OCI-LY1 (cell line): ENCODE measurements around the gene AFF2.

ENCODE experiments used
- H2AFZ ChIP-seq: fragments of 200-600 bp; sonication (generic), shearing (Covaris generic); 2 replicates; pipeline ENCODE4 v1.6.0; 2014; ENCODE audit warnings: antibody characterized with exemption, mild to moderate bottlenecking, low read length
- H3F3A ChIP-seq: fragments of 200-600 bp; sonication (generic), shearing (Covaris generic); 2 replicates; pipeline ENCODE4 v1.6.0; 2014; ENCODE audit warnings: mild to moderate bottlenecking, antibody characterized with exemption, low read length, moderate library complexity; ENCODE audit not compliant: insufficient read depth
- H3K27ac ChIP-seq: fragments of 200-600 bp; sonication (generic); 2 replicates; pipeline ENCODE4 v1.5.1; 2014; ENCODE audit warnings: low read length, mixed run types, mild to moderate bottlenecking, low read depth; ENCODE audit not compliant: poor library complexity, severe bottlenecking
- H3K27me3 ChIP-seq: fragments of 200-600 bp; sonication (generic); 2 replicates; pipeline ENCODE4 v1.6.0; 2014; ENCODE audit warnings: antibody characterized with exemption, mild to moderate bottlenecking, low read length, moderate library complexity; ENCODE audit not compliant: insufficient read depth
- H3K36me3 ChIP-seq: fragments of 200-600 bp; sonication (generic); 2 replicates; pipeline ENCODE4 v1.6.1; 2014; ENCODE audit warnings: mild to moderate bottlenecking, antibody characterized with exemption, low read length, moderate library complexity, mixed read lengths; ENCODE audit not compliant: insufficient read depth
- H3K4me1 ChIP-seq: fragments of 200-600 bp; sonication (generic); 2 replicates; pipeline ENCODE4 v1.5.1; 2014; ENCODE audit warnings: mild to moderate bottlenecking, low read length, moderate library complexity; ENCODE audit not compliant: insufficient read depth, severe bottlenecking
- H3K4me2 ChIP-seq: fragments of 200-600 bp; sonication (generic), shearing (Covaris generic); 2 replicates; pipeline ENCODE4 v1.6.1; 2014; ENCODE audit warnings: low read length
- H3K4me3 ChIP-seq: fragments of 200-600 bp; sonication (generic); 2 replicates; pipeline ENCODE4 v1.5.1; 2014; ENCODE audit warnings: low read length, low read depth, mild to moderate bottlenecking, mixed read lengths; ENCODE audit not compliant: poor library complexity, severe bottlenecking
- H3K79me2 ChIP-seq: fragments of 200-600 bp; shearing (Covaris generic); 2 replicates; pipeline ENCODE4 v1.6.1; 2016; ENCODE audit warnings: mixed run types, low read length, mixed read lengths; ENCODE audit not compliant: insufficient read depth
- H3K9ac ChIP-seq: fragments of 200-600 bp; sonication (generic), shearing (Covaris generic); 2 replicates; pipeline ENCODE4 v1.6.1; 2014; ENCODE audit warnings: mild to moderate bottlenecking, low read length, mixed read lengths
- H3K9me2 ChIP-seq: fragments of 200-600 bp; sonication (generic), shearing (Covaris generic); 2 replicates; pipeline ENCODE4 v1.6.1; 2014; ENCODE audit warnings: low read depth, mild to moderate bottlenecking, low read length, mixed read lengths
- H3K9me3 ChIP-seq: fragments of 200-600 bp; shearing (Covaris generic); 2 replicates; pipeline ENCODE4 v1.6.1; 2014; ENCODE audit warnings: low read length, mixed read lengths
- H4K20me1 ChIP-seq: fragments of 200-600 bp; sonication (generic), shearing (Covaris generic); 2 replicates; pipeline ENCODE4 v1.6.0; 2016; ENCODE audit warnings: mild to moderate bottlenecking, low read length; ENCODE audit not compliant: insufficient read depth
- CTCF ChIP-seq: fragments of 200-600 bp; sonication (generic), shearing (Covaris generic); IDR thresholded peaks from 2 replicates; pipeline ENCODE4 v1.5.1; 2017; ENCODE audit warnings: mild to moderate bottlenecking, antibody characterized with exemption, low read length, moderate library complexity, mixed read lengths
- EZH2 ChIP-seq: fragments of 200-600 bp; sonication (generic), shearing (Covaris generic); IDR thresholded peaks from 2 replicates; pipeline ENCODE4 v1.8.0; 2017; ENCODE audit warnings: borderline replicate concordance, mixed run types, mild to moderate bottlenecking, antibody characterized with exemption, low read length, moderate library complexity, mixed read lengths

Gene AFF2

DNA sequence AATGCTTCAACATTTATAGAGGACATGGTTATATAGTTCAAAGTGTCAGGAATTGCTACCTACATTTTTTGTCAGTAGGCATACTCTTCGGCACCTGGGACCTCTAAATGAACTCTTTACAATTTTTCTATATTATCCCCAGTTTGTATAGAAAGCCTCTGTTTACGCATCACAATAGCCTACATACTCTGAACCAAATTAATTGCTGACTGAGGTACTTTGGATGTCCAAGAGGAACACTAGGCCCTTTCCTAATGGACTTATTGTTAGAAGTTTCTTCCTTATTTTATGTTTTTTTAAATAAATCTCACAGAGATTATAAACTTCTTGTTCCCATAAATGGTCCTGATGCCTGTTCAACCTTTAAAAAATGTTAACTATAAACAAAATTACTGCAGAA lies 8.4 kb upstream of the AFF2 start:
- Histone ChIP-seq H2AFZ (no peak overlapping the region), H3K9me2 (no peaks in the 10 kb centered on the region), H3K27me3 (no peaks in the 10 kb centered on the region), H4K20me1 (no peaks in the 10 kb centered on the region), H3K4me3 (no peak overlapping the region), H3K79me2 (no peaks in the 10 kb centered on the region), H3K4me2 (no peak overlapping the region), H3K36me3 (no peaks in the 10 kb centered on the region), H3F3A (no peaks in the 10 kb centered on the region), H3K27ac (no peak overlapping the region), H3K4me1 (no peaks in the 10 kb centered on the region), H3K9ac (no peak overlapping the region), H3K9me3 (no peaks in the 10 kb centered on the region)
- TF ChIP-seq CTCF (no peak), EZH2 (no peak)

DNA sequence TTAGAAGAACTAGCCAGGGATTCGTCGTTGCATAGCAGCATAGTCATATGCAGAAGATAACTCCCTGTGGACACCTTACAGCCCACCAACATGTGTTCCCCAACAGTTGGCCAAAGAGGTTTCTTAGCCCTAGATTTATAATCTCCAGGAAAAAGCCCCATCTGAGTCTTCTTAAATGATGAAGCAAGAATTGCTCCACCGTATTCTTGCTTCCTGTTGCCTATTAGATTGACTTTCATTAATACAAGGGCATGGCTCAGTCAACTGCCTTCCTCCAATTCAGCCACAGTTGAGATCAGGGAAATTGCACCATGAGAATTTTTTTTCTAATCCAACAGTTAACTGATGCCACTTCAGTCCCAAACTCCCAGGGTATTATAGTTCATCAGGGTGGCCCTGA lies 5.2 kb upstream of the AFF2 start:
- H3K27ac ChIP-seq, result no peak overlapping the region
- H3F3A ChIP-seq, result no peaks in the 10 kb centered on the region; the same call in 1 of the 2 replicates
- no peak overlapping the region for H2AFZ ChIP-seq
- H3K4me1 ChIP-seq, result peaks cover 26% of the 10 kb centered on the region
- no peaks in the 10 kb centered on the region for H3K79me2 ChIP-seq
- no peaks in the 10 kb centered on the region for H4K20me1 ChIP-seq
- H3K9ac ChIP-seq, result no peak overlapping the region
- H3K4me3 ChIP-seq, result no peak overlapping the region
- H3K27me3 ChIP-seq, result no peaks in the 10 kb centered on the region
- no peaks in the 10 kb centered on the region for H3K36me3 ChIP-seq
- H3K4me2 ChIP-seq, result no peak overlapping the region
- no peaks in the 10 kb centered on the region for H3K9me2 ChIP-seq
- H3K9me3 ChIP-seq, result no peaks in the 10 kb centered on the region
- no peak for TF ChIP-seq EZH2
- TF ChIP-seq CTCF, result no peak

GRCh38 chrX:148498067-148498466 lies 2.4 kb upstream of the AFF2 start:
- Histone ChIP-seq H3K27me3 (no peaks in the 10 kb centered on the region), H3K4me3 (no peak overlapping the region), H3K9me2 (no peaks in the 10 kb centered on the region), H3K4me2 (no peak overlapping the region; the same call in 1 of the 2 replicates), H3F3A (no peaks in the 10 kb centered on the region; the same call in 1 of the 2 replicates), H3K36me3 (0 out of 2 replicates have a peak, but pooled peaks cover 2% of the 10 kb centered on the region), H2AFZ (no peak overlapping the region), H4K20me1 (no peaks in the 10 kb centered on the region), H3K4me1 (peaks cover 31% of the 10 kb centered on the region), H3K27ac (peak overlapping the region; percentile 51), H3K9ac (no peak overlapping the region), H3K79me2 (peaks cover 16% of the 10 kb centered on the region), H3K9me3 (no peaks in the 10 kb centered on the region)
- TF ChIP-seq EZH2 (no peak), CTCF (no peak)
